DMS 273 (cell line): Measurements from ENCODE around the gene CALML6.
A peak's percentile ranks its signal among the peaks of the same experiment; 100 is the strongest.
"Not testable (repeated sequence)": the region's sequence is repeated elsewhere in the genome, so short reads cannot be mapped to it uniquely, and the experiment has no call there.

Experiments used
- DNase-seq: peaks from one replicate; lab custom pipeline; 2025; ENCODE audit not compliant: unreplicated experiment; lab: John Stamatoyannopoulos, UW

Gene CALML6, protein sequence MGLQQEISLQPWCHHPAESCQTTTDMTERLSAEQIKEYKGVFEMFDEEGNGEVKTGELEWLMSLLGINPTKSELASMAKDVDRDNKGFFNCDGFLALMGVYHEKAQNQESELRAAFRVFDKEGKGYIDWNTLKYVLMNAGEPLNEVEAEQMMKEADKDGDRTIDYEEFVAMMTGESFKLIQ

DNA sequence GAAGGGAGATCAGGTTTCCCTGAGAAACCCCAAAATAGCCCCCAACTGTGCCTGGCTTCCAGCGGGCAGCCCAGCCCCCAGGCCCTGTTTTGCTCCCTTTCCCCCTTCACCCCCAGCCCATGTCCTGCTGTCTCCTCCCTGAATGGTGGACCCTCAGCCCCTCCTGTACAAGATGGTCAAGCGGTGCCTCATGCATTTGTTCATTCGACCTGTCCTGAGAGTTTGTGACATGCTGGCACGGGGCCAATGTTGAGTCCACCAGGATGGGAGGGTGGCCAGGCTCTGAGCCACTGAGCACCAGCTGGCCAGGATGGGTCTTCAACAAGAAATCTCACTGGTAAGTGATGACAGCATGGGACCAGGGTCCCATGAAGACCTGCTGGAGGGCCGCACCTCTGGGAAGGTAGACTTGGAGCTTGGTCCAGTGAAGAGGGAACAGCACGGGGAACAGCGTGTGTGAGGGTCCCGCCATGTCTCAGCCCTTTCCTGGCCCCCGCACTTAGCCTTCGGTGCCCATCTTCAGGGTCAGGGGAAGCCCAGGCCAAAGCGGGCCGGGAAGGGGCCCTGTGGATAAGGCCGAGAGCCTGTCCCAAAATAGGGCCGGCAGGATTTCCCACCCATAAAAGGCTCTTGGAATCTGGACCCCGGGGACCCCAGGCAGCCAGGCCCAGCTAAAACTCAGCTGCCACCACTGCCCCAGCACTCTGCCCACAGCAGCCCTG, at the start of gene CALML6:
Gene CALML6 (plus strand): TSS at position 290 of the 722 bp plus-strand sequence. CDS start 21 bp downstream, at position 311.
- DNase-seq = no peak

DNA sequence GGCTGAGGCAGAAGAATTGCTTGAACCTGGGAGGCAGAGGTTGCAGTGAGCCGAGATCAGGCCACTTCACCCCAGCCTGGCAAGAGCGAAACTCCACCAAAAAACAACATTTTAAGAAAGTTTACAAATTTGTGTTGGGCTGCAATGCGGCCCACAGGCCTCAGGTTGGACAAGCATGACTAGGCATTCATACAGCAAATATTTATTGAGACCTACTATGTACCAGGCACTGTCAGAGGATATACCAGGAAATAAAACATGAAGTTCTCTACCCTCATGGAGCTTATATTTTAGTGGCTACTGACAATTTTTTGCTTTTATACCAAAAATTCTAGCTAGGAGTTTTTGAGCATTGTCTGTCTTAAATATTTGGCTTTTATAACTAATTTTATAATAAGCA, 47.9 kb upstream of the CALML6 start:
- no peak for DNase-seq

DNA sequence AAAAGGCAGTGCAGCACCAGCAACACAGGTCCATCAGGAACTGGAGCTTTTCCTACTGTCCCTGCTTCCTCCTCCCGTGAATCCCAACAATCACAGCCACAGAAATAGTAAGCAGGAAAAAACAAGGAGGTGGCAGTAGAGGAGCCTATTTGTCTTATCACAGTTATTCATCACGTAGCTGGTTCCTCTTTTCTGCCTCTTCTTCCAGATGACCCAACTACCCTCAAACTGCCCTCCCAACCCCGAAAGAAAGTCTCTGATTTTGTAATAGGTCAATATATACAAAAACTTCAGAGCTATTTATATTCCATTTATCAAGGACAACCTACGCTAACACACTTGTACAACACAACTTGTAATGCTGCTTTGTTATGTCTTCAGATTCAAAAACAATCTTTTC, 45.6 kb upstream of the CALML6 start:
- no peak for DNase-seq

DNA sequence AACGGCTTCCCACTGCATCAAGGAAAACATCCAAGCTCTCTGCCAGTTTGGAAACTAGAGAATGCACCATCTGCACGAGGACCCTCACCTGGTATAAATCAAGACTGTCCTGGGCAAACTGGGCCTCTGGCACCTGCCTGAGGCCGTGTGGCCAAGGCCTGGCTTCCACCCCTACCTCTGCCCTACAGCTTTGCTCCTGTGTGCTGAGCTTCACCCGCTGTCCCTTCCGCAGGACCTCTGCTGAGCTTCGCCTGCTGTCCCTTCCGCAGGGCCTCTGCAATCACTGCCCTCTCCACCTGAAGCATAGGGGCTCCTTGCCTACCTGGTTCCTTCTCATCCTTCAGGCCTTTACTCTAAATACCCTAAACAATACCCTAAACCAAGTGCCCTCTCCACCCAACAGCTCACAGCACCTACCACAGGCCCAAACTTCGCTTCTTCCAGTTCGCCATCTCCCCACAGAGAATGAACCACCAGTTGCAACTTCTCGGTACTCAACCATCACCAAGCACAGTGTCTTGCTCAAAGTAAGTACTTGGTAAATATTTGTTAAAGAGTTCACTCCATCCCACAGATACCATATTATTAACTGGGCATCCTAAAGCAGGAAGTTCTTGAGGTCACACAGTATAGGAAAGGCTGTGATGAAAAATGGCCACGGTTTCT, 42.6 kb upstream of the CALML6 start:
- no peak for DNase-seq

DNA sequence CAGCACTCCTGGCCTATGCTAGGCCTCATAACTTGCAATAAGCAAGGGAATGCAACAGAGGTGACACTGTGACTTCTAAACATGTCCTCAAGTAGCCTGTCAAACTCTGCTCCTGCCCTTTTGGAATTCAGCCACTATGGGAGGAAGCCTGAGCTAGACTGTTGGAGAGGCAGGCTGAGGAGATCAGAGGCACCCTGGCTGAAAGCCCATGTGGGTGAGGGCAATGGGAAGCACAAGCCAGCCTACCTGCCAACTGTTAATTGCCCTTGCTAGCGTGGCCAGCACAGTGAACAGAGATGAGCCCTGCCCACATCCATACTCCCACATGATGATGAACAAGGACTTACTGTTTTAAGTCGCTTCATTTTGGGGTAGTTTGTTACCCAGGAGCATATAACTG, 41.9 kb upstream of the CALML6 start:
- DNase-seq = peak; percentile 30

DNA sequence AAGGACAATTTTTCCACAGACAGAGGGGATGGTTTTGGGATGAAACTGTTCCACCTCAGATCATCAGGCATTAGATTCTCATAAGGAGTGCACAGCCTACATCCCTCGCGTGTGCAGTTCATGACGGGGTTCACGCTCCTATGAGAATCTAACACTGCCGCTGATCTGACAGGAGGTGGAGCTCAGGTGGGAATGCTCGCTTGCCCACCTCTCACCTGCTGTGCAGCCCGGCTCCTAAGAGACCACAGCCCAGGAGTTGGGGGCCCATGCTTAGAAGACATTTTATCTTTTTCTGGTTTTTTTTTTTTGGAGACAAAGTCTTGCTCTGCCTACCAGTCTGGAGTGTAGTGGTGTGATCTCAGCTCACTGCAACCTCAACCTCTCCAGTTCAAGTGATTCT, 40.2 kb upstream of the CALML6 start:
- DNase-seq = no peak

DNA sequence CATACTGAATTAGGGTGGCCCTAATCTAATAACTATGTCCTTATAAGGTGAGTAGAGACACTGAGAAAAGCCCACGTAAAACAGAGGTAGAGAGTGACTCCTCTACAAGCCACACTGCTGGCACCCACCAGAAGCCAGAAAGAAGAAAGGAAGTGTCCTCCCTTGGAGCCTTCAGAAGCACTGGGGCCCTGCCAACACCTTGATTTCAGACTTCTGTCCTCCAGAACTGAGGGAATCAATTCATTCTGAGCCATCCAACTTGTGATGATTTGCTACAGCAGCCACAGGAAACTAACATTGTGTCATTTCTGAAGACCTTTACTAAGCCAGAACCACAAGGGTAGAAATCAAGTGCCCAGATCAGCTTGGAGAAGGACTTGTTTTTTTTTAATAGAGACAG, 39.1 kb upstream of the CALML6 start:
- DNase-seq = no peak

DNA sequence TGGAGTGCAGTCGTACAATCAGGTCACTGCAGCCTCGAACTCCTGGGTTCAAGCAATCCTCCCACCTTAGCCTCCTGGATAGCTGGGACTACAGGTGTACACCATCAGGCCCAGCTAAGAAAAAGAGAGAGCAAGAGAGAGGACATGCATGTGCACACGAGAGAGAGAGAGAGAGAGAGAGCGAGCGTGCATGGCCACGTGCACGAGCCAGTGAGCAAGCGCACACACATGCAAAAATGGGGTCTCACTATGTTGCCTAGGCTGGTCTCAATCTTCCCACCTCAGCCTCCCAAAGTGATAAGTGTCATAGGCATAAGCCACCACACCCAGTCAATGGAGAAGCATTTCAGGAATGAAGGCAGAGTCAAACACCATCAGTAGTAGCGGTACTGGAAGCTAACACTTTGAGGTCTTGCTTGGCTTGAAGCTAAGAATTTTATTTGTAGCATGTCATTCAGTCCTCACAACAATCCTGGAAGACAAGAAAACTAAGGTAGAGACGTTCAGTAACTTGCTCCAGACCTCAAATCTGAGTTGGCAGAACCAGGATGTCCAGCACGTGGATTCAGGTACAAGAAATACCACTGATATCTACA, 38.6 kb upstream of the CALML6 start:
- DNase-seq = no peak

DNA sequence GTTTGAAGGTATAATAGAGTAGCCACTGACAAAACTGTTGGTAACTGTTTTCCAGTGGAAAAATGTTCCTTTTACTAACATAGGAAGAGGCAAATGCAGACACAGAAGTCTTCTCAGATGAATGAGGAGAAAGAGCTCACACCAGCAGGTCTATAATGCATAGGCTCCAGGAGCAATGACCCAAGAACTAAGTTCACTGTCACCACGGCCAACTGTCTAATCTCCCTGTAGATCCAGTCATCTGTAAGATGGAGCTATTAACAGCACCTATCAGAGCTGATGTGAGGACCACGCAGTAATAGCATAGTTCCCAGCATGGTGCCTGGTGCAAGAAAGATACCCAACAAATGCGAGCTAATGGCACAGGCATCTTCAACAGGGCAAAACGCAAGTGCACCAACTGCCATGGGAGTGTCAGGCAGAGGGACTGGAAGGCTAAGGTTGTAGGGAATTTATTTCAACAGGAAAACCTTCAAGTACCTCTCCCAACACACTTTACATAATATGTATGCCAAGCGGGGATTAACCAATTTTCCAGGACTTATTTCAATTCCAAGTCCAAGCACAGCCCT, 37.1 kb upstream of the CALML6 start:
- no peak for DNase-seq

DNA sequence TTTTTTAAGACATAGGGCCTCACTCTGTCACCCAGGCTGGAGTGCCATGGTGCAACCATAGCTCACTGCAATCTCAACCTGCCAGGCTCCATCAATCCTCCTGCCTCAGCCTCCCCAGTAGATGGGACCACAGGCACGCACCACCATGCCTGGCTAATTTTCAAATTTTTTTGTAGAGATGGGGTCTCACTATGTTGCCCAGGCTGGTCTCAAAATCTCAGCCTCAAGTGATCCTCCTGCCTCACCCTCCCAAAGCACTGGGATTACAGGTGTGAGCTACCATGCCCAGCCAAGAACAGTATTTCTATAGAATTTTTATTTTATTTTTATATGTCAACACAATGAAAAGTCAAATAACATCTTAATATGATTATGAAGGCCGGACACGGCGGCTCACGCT, 35.1 kb upstream of the CALML6 start:
- no peak for DNase-seq

DNA sequence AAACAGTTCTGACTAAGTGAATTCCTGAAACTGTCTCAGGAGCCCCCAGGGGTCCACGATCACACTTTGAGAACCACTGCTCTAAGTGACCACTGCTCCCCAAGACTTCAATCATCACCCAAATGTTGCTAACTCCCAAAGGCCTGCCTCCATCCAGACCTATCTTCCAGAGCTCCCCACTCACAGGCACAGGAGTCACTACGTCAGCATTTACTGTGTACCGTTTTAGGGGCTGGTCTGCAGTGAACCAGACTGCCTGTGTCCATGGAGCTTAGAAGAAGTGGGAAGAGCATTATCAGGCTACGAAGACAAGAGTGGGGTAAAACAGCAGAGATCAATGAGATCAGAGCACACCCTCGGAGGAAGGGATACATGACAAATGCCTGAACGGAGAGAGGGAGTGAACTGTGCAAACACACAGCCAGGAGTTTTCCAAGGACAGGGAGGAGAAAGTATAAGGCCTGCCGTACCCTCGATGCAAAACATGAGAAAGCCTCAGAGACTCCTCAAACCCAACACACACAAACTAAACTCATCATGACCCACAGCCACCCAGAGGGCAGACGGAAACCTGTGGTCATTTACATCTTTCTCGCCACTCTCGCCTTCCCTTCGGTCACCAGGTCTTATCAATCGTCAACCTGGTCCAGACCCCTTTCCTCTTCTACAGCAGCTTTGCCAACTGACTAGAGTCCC, 34.3 kb upstream of the CALML6 start:
- no peak for DNase-seq

DNA sequence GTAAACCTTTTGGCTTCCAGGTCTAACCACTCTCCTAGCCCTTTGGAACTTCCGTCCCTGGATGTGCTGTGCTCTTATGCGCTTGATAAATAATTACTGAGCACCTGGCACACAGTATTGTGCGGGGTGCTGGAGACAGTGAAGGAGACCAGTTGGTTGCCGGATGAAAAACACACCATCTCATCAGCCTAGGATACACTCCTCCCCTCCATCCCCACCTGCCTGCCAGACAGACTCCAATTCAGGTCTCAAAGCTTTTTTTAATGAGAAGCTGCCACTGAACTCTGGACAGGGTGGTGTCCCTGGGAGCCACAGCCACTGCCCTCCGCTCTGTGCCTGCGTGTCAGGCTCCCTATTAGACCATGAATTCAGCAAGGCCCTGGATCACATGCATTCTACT, 33.3 kb upstream of the CALML6 start:
- no peak for DNase-seq

DNA sequence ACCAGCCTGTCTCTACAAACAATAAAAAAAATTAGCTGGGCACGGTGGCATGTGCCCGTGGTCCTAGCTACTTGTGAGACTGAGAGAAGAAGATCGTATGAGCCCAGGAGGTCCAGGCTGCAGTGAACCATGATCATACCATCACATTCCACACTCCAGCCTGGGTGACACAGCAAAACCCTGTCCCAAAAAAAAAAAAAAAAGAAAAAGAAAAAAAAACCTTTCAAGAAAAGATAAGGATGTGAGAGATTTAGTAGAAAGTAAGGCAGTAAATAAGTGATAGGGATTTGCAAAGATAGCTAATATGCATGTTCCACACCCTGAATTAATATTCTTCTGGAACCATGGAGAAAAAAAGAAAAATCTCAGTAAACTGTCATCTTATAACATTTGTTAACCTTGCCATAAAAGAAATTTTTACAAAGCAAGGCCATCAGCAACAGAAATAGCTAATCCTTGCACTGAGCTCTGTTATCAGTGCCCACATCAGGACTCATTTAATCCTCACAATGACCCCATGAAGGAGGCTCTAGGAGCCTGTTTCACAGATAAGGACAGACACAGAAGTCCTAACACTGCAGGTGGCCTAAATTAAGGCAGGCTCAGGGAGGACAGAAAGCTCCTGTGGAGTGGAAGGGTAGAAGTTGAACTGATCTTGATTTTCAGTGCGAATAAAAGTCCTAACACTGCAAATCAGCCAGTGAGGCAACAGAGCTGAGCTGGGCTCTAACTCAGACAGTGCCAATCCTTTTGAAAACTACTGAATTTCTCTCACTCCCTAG, 31.8 kb upstream of the CALML6 start:
- no peak for DNase-seq

DNA sequence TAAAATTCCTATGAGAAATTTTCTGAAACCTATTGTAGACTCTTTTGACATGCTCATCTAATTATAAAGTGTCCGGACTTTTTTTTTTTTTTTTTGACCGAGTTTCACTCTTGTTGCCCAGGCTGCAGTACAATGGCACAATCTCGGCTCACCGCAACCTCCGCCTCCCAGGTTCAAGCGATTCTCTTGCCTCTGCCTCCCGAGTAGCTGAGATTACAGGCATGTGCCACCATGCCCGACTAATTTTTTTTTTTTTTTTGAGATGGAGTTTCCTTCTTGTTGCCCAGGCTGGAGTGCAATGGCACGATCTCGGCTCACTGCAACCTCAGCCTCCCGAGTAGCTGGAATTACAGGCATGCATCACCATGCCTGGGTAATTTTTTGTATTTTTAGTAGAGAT, 31.2 kb upstream of the CALML6 start:
- DNase-seq = not testable (repeated sequence)

DNA sequence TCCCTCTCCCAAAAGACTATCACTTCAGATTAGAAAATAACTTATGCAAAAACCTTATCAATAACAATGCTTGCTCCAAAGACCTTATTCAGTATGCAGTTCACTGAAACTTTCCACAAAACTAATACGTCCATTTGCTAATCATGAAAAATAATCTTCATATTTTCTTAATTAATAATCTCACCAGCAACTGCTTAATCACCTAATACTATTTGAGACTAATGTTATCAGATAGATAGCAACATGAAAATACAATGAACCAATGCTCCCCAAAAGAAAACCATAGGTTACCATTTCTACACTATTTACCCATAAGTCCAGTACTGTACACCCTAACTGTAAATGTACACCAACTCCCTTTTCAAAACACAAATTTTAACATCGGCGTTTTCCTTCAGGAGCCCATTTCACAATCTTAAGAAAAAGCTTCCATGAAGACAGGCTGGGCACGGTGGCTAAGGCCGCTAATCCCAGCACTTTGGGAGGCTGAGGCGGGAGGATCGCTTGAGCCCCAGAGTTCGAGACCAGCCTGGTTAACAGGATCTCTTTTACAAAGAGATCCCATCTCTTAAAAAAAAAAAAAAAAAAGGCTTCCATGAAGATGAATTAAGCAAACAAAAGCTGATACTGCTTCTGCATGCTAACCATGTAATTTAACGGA, 25.8 kb upstream of the CALML6 start:
- peak; percentile 38 for DNase-seq

DNA sequence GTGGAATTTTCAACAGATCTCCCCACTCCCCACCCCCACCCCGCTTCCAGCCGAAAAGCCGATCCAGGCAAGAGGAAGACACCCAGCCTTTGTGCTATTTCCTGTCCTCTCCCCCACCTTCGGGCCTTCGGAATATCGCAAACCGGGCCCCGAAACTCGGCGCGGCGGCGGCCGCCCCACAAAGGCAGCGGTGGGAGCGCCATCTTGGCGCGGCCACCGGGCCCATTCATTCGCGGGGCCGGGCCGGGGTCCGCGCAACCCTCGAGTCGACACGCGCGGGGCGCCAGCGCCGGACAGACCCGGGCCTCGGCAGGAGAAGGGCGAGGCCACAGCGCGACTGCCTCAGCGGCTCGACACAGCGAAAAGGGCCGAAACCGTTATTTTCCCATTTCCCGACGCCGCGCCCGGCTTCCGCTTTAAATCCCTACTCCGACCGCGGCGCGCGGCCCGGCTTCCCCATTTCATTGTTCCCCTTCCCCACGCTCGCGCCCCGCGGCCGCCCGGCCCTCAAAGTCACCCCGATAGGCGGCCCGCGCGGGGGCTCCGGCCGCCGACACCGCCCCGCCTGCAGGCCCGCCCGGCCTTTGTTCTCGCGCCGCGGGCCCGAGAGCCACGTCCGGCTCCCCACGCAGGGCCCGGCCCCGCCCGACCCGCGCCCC, 25.1 kb upstream of the CALML6 start:
- peak; percentile 73 for DNase-seq

DNA sequence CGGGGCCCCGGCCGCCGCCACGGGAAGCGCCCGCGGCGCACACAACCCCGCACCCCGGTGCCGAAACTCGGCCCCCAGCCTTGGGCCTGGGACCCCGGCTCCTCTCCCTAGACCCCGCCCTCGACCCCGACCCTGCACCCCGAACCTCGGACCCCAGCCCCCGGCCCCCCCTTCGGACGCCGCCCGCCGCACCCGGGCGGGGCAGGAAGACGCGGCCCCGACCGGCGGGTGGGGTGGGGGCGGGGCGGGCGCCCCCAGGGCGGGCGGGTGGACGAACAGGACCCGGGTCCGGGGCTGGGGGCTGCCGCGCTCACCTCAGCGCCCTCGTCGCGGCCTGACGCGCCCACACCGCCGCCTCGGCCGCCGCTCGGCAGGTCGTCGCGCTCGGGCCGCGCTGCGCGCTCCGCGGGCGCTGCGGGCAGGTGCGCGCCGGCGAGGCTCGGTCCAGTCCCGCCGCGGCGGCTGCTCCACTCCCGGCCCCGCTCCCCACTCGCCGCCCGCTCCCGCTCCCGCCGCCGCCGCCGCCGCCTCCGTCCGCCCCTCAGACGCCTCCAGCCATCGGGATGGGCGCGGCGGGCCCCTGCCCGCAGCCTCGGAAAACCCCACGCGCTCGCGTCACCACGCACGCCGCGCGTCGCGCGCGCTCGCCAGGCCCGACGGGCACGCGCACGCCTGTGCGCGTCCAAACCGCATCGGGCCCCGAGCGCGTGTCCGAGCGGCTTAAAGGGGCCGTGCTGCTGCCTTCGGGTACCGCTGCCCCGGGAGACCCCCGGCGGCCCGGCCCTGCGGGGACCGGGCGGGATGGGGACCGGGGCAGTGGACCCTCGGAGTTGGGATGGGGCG, 24.3 kb upstream of the CALML6 start, which contains the start of gene GNB1:
Gene GNB1 (minus strand): TSS at position 582 of the 843 bp plus-strand sequence. CDS start 65,634 bp downstream, outside the sequence.
- DNase-seq = peak; percentile 97
